Right atrium auricular region (tissue), 2 donors: Measurements from ENCODE around the gene DNASE1L1. TPM values are rescaled to one million over a fixed set of nuclear protein-coding genes. Genes with fewer than 3 reads are reported as not detected.

Experiments used
- DNase-seq: peaks from one replicate; pipeline ENCODE4 v3.0.0-alpha.2; 2019; ENCODE audit warnings: low spot score
- H3K27ac ChIP-seq, 2 donors: fragments of 200-600 bp; sonication (generic); 1 replicate in 1 of 2; 2 replicates in 1 of 2; pipeline ENCODE4 v1.5.1; 2016 to 2019
- H3K27me3 ChIP-seq, 2 donors: fragments of 200-600 bp; sonication (generic); one replicate each; pipeline versions ENCODE4 v1.5.1 to v1.6.0; 2017 to 2019
- H3K36me3 ChIP-seq: fragments of 200-600 bp; sonication (generic); one replicate; pipeline ENCODE4 v1.5.1; 2016
- H3K4me1 ChIP-seq, 2 donors: fragments of 200-600 bp; sonication (generic); one replicate each; pipeline versions ENCODE4 v1.5.1 to v1.6.0; 2017 to 2019
- H3K4me3 ChIP-seq, 2 donors: fragments of 200-600 bp; sonication (generic); 1 replicate in 1 of 2; 2 replicates in 1 of 2; pipeline ENCODE4 v1.5.1; 2017 to 2019; ENCODE audit warnings: mild to moderate bottlenecking in 1 of 2, moderate library complexity in 1 of 2
- H3K9me3 ChIP-seq, 2 donors: fragments of 200-600 bp; sonication (generic); one replicate each; pipeline ENCODE4 v1.5.1; 2019
- CTCF ChIP-seq, 2 donors: fragments of 200-600 bp; sonication (generic); IDR thresholded peaks; one replicate each; pipeline ENCODE4 v1.5.1; 2019; ENCODE audit warnings: antibody characterized with exemption in 2 of 2
- total RNA-seq, 2 donors: library from RNA; depleted of rRNA; stranded (reverse); fragments of >200 nt; gene quantifications; one replicate each; pipeline ENCODE4 v1.1.0, GENCODE V29; 2016

Gene DNASE1L1
- total RNA-seq, 2 donors from 2014 or later = 74.4 to 84.0 TPM

GRCh38 chrX:154443992-154444754 lies 35.1 kb upstream of the DNASE1L1 start, which contains the start of gene FAM50A:
TSS of gene FAM50A (plus strand) at chrX:154444141. CDS start at chrX:154444236, 95 bp downstream.
- peaks cover 33% of the 10 kb centered on the region for H3K36me3 ChIP-seq
- peak within 1 kb of the TSS; percentile 89 to 91 for H3K27ac ChIP-seq
- H3K4me1 ChIP-seq = peaks cover 0 to 13% of the 10 kb centered on the region in 2 donors
- H3K9me3 ChIP-seq = no peaks in the 10 kb centered on the region
- TF ChIP-seq CTCF (IDR thresholded peaks at IDR 0.05) = no peak
- peak within 1 kb of the TSS; percentile 49 to 51 for H3K4me3 ChIP-seq
- peak; percentile 78 for DNase-seq
- no peaks in the 10 kb centered on the region for H3K27me3 ChIP-seq

GRCh38 chrX:154443479-154443910 lies 34.4 kb upstream of the DNASE1L1 start:
- no peaks in the 10 kb centered on the region for H3K9me3 ChIP-seq
- peaks cover 0 to 19% of the 10 kb centered on the region in 2 donors for H3K4me1 ChIP-seq
- no peaks in the 10 kb centered on the region for H3K27me3 ChIP-seq
- no peak for TF ChIP-seq CTCF (IDR thresholded peaks at IDR 0.05)
- DNase-seq = no peak
- H3K27ac ChIP-seq = peak overlapping the region; percentile 89 to 91
- peaks cover 32% of the 10 kb centered on the region for H3K36me3 ChIP-seq
- peak overlapping the region; percentile 24 to 49 for H3K4me3 ChIP-seq

GRCh38 chrX:154441984-154442707 lies 33.1 kb upstream of the DNASE1L1 start:
- no peak overlapping the region for H3K27ac ChIP-seq

GRCh38 chrX:154441564-154441963 lies 32.5 kb upstream of the DNASE1L1 start:
- TF ChIP-seq CTCF (IDR thresholded peaks at IDR 0.05) = no peak
- peaks cover 0 to 26% of the 10 kb centered on the region in 2 donors for H3K4me1 ChIP-seq

More at GRCh38 chrX:154441984-154442707, 33.1 kb upstream of the DNASE1L1 start:
- H3K9me3 ChIP-seq = no peaks in the 10 kb centered on the region
- no peaks in the 10 kb centered on the region for H3K27me3 ChIP-seq
- peaks cover 31% of the 10 kb centered on the region for H3K36me3 ChIP-seq
- peaks cover 0 to 26% of the 10 kb centered on the region in 2 donors for H3K4me1 ChIP-seq
- TF ChIP-seq CTCF (IDR thresholded peaks at IDR 0.05) = no peak
- no peak overlapping the region for H3K4me3 ChIP-seq
- DNase-seq = no peak

GRCh38 chrX:154440623-154441357 lies 31.7 kb upstream of the DNASE1L1 start:
- no peaks in the 10 kb centered on the region for H3K27me3 ChIP-seq
- H3K4me3 ChIP-seq = no peak overlapping the region
- H3K27ac ChIP-seq = no peak overlapping the region
- no peak for DNase-seq
- H3K9me3 ChIP-seq = no peaks in the 10 kb centered on the region
- no peak for TF ChIP-seq CTCF (IDR thresholded peaks at IDR 0.05)
- peaks cover 0 to 26% of the 10 kb centered on the region in 2 donors for H3K4me1 ChIP-seq
- H3K36me3 ChIP-seq = peaks cover 31% of the 10 kb centered on the region

More at GRCh38 chrX:154441564-154441963, 32.5 kb upstream of the DNASE1L1 start:
- no peak overlapping the region for H3K4me3 ChIP-seq
- DNase-seq = no peak
- no peak overlapping the region for H3K27ac ChIP-seq
- H3K9me3 ChIP-seq = no peaks in the 10 kb centered on the region
- H3K27me3 ChIP-seq = no peaks in the 10 kb centered on the region
- H3K36me3 ChIP-seq = peaks cover 31% of the 10 kb centered on the region
